NCI-H1694 (cell line): ENCODE measurements around the gene KLK15.

Experiments
- DNase-seq: peaks from one replicate; lab custom pipeline; 2025; lab: John Stamatoyannopoulos, UW

KLK15 gene, protein sequence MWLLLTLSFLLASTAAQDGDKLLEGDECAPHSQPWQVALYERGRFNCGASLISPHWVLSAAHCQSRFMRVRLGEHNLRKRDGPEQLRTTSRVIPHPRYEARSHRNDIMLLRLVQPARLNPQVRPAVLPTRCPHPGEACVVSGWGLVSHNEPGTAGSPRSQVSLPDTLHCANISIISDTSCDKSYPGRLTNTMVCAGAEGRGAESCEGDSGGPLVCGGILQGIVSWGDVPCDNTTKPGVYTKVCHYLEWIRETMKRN

DNA sequence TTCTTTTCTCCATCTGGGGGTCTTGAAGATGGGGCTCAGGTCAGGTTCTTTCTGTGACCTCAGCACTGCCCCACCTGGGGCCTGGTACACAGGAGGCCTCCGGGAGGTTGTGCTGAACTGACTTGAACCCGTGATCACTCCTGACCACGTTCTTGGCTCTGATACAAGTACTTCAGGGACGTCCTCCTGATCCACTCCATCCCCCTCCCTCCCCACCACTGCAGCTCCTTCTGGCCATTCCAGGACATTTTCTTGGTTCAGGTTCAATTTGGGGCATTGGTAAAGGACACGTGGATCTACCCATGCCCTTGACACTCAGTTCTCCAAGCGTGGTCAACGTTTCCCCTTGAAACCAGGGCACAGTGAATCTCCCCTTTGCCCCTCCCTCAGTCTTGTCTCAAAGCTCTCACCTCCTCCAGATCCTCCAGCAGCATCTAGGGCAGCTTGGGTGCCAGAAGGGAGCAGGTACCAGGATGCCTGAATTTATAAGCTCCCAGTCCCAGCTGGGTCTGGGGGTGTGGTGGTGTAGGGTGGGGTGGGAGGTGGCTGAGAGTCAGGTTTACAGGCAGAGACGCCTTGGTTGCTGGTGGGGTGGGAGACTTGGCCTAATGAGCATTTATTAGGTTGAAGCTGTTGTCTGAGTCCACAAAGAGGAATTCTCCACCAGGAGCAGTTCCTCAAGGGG, at the start of gene KLK15:
Gene KLK15, minus strand, starts transcription at position 458 of the 685 bp plus-strand sequence. CDS start 2,082 bp downstream, outside the sequence.
- no peak for DNase-seq

DNA sequence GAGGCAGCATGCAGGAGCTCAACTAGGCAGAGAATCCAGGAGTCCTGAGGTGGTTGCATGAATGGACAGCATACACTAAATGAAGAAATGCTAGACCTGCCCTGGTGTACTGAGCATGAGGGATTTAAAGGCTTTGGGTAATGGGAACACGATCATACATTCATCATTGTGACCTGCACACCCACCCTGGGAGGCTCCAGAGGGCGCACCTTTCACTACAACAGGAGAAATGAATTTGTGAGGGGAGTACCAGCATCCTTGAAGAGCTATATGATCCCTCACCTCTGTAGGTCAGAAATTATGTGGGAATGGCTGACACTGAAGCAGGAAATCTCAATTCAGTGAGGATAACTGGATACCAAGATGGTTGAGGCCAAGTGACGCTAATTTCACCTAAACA, 48.8 kb upstream of the KLK15 start:
- DNase-seq, result no peak

DNA sequence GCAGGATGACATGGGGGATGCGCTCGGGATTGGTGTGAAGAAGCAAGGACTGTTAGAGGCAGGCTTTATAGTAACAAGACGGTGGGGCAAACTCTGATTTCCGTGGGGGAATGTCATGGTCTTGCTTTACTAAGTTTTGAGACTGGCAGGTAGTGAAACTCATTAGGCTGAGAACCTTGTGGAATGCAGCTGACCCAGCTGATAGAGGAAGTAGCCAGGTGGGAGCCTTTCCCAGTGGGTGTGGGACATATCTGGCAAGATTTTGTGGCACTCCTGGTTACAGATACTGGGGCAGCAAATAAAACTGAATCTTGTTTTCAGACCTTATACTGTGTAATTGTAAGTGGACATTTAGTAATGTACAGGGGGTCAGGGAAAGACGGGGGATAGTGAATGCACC, 46.9 kb upstream of the KLK15 start:
- DNase-seq, result no peak

DNA sequence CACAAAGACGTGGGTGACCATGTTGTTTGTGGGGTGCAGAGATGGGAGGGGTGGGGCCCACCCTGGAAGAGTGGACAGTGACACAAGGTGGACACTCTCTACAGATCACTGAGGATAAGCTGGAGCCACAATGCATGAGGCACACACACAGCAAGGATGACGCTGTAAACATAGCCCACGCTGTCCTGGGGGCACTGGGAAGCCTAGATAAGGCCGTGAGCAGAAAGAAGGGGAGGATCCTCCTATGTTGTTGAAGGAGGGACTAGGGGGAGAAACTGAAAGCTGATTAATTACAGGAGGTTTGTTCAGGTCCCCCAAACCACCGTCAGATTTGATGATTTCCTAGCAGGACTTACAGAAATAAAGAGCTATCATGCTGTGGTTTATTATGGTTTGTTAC, 45.5 kb upstream of the KLK15 start:
- DNase-seq, result no peak

DNA sequence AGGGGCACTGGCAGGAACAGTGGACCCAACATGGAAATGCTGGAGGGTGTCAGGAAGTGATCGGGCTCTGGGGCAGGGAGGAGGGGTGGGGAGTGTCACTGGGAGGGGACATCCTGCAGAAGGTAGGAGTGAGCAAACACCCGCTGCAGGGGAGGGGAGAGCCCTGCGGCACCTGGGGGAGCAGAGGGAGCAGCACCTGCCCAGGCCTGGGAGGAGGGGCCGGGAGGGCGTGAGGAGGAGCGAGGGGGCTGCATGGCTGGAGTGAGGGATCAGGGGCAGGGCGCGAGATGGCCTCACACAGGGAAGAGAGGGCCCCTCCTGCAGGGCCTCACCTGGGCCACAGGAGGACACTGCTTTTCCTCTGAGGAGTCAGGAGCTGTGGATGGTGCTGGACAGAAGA, 44.0 kb upstream of the KLK15 start:
- no peak for DNase-seq

DNA sequence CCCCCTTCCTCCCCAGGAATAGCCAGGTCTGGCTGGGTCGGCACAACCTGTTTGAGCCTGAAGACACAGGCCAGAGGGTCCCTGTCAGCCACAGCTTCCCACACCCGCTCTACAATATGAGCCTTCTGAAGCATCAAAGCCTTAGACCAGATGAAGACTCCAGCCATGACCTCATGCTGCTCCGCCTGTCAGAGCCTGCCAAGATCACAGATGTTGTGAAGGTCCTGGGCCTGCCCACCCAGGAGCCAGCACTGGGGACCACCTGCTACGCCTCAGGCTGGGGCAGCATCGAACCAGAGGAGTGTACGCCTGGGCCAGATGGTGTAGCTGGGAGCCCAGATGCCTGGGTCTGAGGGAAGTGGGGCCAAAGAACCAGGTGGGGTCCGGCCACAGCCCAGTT, 43.1 kb upstream of the KLK15 start:
- no peak for DNase-seq

DNA sequence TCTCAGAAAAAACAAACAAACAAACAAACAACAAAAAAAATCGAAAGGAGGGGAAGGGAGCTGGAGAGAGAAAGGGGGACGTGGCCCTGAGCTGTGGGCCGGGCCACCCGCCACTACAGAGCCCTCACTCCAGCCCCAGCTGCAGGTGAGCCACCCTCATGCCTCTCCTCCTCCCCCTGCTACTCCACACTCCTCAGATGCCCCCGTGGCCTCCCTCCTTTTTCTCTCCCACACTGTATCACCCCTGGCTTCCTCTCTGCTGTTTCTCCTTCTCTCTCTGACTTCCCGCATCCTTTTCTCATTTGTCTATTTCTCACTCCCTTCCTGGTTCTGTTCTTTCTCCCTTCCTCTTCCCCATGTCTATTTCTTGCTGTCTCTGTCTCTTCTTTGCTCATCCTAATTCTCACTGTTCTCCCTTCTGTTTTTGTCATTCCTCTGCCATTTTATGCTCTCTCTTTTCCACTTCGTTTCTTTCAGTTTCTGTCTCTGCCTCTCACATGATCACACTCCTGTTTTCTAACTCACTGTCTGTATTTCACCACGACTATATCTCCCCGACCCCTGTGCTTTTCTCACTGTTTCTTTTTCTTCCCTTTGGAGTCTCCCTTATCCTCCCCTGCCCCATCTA, 42.5 kb upstream of the KLK15 start:
- DNase-seq, result no peak

DNA sequence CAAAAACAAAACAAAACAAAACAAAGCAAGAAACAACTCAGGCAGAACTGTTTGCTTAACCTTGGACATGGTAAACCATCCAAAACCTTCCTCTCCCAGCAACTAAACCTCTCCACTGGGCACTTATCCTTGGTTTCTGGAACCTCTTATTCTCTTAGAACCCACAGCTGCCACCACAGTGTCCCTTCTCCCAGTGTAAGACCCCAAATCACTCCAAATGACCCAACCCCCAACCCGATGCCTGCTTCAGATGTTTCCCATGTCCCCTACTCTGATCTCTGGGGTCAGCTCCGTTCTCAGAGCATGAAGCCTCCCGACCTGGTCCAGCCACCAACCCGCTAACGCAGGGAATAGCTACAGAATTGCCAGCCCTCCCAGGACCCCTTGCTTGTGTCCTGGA, 40.8 kb upstream of the KLK15 start:
- DNase-seq, result no peak

DNA sequence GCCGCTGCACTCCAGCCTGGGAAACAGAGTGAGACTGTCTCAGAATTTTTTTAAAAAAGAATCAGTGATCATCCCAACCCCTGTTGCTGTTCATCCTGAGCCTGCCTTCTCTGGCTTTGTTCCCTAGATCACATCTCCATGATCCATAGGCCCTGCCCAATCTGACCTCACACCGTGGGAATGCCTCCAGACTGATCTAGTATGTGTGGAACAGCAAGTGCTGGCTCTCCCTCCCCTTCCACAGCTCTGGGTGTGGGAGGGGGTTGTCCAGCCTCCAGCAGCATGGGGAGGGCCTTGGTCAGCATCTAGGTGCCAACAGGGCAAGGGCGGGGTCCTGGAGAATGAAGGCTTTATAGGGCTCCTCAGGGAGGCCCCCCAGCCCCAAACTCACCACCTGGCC, 39.7 kb upstream of the KLK15 start, which contains the start of gene KLK2:
Gene KLK2, plus strand, starts transcription at position 384 of the 400 bp plus-strand sequence. CDS start 35 bp downstream, outside the sequence.
- DNase-seq, result no peak

DNA sequence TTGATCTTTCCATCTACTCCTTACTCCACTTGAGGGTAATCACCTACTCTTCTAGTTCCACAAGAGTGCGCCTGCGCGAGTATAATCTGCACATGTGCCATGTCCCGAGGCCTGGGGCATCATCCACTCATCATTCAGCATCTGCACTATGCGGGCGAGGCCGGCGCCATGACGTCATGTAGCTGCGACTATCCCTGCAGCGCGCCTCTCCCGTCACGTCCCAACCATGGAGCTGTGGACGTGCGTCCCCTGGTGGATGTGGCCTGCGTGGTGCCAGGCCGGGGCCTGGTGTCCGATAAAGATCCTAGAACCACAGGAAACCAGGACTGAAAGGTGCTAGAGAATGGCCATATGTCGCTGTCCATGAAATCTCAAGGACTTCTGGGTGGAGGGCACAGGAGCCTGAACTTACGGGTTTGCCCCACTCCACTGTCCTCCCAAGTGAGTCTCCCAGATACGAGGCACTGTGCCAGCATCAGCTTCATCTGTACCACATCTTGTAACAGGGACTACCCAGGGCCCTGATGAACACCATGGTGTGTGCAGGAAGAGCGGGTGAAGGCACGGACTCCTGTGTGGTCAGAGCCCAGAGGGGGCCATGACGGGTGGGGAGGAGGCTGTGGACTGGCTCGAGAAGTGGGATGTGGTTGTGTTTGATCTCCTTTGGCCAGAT, 37.2 kb upstream of the KLK15 start:
- no peak for DNase-seq

DNA sequence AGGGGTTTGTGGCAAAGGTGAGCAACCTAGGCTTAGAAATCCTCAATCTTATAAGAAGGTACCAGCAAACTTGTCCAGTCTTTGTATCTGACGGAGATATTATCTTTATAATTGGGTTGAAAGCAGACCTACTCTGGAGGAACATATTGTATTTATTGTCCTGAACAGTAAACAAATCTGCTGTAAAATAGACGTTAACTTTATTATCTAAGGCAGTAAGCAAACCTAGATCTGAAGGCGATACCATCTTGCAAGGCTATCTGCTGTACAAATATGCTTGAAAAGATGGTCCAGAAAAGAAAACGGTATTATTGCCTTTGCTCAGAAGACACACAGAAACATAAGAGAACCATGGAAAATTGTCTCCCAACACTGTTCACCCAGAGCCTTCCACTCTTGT, 36.1 kb upstream of the KLK15 start:
- DNase-seq, result no peak

DNA sequence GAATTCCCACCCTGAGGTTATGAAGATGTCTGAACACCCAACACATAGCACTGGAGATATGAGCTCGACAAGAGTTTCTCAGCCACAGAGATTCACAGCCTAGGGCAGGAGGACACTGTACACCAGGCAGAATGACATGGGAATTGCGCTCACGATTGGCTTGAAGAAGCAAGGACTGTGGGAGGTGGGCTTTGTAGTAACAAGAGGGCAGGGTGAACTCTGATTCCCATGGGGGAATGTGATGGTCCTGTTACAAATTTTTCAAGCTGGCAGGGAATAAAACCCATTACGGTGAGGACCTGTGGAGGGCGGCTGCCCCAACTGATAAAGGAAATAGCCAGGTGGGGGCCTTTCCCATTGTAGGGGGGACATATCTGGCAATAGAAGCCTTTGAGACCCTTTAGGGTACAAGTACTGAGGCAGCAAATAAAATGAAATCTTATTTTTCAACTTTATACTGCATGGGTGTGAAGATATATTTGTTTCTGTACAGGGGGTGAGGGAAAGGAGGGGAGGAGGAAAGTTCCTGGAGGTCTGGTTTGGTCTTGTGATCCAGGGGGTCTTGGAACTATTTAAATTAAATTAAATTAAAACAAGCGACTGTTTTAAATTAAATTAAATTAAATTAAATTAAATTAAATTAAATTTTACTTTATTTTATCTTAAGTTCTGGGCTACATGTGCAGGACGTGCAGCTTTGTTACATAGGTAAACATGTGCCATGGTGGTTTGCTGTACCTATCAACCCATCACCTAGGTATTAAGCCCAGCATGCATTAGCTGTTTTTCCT, 28.3 kb upstream of the KLK15 start:
- no peak for DNase-seq

DNA sequence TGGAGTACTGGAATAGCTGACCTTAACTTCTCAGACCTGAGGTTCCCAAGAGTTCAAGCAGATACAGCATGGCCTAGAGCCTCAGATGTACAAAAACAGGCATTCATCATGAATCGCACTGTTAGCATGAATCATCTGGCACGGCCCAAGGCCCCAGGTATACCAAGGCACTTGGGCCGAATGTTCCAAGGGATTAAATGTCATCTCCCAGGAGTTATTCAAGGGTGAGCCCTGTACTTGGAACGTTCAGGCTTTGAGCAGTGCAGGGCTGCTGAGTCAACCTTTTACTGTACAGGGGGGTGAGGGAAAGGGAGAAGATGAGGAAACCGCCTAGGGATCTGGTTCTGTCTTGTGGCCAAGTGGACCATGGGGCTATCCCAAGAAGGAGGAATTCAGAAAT, 27.6 kb upstream of the KLK15 start:
- DNase-seq, result no peak

DNA sequence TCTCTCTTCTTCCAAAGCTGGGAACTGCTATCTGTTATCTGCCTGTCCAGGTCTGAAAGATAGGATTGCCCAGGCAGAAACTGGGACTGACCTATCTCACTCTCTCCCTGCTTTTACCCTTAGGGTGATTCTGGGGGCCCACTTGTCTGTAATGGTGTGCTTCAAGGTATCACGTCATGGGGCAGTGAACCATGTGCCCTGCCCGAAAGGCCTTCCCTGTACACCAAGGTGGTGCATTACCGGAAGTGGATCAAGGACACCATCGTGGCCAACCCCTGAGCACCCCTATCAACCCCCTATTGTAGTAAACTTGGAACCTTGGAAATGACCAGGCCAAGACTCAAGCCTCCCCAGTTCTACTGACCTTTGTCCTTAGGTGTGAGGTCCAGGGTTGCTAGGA, 26.5 kb upstream of the KLK15 start:
- DNase-seq, result no peak

DNA sequence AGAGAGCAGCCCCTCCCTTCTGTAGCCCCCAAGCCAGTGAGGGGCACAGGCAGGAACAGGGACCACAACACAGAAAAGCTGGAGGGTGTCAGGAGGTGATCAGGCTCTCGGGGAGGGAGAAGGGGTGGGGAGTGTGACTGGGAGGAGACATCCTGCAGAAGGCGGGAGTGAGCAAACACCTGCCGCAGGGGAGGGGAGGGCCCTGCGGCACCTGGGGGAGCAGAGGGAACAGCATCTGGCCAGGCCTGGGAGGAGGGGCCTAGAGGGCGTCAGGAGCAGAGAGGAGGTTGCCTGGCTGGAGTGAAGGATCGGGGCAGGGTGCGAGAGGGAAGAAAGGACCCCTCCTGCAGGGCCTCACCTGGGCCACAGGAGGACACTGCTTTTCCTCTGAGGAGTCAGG, 25.5 kb upstream of the KLK15 start:
- DNase-seq, result no peak

DNA sequence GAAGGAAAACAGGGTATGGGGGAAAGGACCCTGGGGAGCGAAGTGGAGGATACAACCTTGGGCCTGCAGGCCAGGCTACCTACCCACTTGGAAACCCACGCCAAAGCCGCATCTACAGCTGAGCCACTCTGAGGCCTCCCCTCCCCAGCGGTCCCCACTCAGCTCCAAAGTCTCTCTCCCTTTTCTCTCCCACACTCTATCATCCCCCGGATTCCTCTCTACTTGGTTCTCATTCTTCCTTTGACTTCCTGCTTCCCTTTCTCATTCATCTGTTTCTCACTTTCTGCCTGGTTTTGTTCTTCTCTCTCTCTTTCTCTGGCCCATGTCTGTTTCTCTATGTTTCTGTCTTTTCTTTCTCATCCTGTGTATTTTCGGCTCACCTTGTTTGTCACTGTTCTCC, 24.0 kb upstream of the KLK15 start:
- DNase-seq, result no peak

DNA sequence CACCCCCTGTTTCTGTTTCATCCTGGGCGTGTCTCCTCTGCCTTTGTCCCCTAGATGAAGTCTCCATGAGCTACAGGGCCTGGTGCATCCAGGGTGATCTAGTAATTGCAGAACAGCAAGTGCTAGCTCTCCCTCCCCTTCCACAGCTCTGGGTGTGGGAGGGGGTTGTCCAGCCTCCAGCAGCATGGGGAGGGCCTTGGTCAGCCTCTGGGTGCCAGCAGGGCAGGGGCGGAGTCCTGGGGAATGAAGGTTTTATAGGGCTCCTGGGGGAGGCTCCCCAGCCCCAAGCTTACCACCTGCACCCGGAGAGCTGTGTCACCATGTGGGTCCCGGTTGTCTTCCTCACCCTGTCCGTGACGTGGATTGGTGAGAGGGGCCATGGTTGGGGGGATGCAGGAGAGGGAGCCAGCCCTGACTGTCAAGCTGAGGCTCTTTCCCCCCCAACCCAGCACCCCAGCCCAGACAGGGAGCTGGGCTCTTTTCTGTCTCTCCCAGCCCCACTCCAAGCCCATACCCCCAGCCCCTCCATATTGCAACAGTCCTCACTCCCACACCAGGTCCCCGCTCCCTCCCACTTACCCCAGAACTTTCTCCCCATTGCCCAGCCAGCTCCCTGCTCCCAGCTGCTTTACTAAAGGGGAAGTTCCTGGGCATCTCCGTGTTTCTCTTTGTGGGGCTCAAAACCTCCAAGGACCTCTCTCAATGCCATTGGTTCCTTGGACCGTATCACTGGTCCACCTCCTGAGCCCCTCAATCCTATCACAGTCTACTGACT, 21.4 kb upstream of the KLK15 start, which contains the start of gene KLK3:
Gene KLK3, plus strand, starts transcription at position 280 of the 775 bp plus-strand sequence. Its CDS starts 41 bp downstream, at position 321.
- DNase-seq, result no peak

DNA sequence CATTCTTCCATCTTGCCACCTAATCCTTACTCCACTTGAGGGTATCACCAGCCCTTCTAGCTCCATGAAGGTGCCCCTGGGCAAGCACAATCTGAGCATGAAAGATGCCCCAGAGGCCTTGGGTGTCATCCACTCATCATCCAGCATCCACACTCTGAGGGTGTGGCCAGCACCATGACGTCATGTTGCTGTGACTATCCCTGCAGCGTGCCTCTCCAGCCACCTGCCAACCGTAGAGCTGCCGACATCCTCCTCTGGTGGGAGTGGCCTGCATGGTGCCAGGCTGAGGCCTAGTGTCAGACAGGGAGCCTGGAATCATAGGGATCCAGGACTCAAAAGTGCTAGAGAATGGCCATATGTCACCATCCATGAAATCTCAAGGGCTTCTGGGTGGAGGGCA, 18.2 kb upstream of the KLK15 start:
- no peak for DNase-seq

DNA sequence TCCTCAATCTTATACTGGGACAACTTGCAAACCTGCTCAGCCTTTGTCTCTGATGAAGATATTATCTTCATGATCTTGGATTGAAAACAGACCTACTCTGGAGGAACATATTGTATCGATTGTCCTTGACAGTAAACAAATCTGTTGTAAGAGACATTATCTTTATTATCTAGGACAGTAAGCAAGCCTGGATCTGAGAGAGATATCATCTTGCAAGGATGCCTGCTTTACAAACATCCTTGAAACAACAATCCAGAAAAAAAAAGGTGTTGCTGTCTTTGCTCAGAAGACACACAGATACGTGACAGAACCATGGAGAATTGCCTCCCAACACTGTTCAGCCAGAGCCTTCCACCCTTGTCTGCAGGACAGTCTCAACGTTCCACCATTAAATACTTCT, 17.4 kb upstream of the KLK15 start:
- no peak for DNase-seq

DNA sequence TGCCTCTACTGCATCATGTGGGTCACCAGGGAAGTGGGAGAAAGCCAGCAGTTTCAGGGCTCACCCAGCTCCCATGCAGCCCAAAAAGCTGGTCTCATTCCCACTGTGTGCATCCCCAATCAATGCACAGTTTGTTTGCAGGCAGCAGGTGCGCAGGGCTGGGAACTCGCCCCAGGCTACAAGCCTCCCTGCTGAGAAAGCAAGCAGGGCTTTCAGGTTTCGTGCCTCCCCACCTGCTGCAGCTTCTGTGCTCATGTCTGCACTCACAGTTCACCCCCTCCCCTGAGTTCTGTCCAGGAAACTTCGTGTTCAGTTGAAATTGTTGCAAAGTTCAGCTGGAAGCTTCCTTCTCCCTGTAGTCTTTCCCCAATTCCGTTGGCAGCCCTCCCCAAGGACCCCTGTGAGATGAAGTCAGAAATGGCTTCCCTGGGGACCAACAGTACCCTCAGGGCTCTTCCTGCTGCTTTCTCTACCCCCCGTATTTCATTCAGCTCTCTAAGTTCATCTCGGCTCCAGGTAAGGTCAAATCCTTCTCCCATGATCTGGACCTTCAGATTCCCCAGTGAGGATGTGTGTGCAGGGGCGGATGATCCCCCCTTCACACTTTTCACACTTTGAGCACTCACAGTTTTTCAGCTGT, 11.0 kb upstream of the KLK15 start:
- DNase-seq, result no peak
